Neural progenitor cell (in vitro differentiated cells): Measurements from ENCODE around the gene ADORA1.

Source experiments
- EZH2 ChIP-seq: fragments of 200-600 bp; sonication (generic); IDR thresholded peaks from 2 replicates; pipeline ENCODE4 v1.6.1; 2017; ENCODE audit warnings: antibody characterized with exemption, mild to moderate bottlenecking, moderate library complexity
- EZH2phosphoT487 ChIP-seq: fragments of 200-600 bp; sonication (generic); IDR thresholded peaks from 2 replicates; pipeline ENCODE4 v1.6.1; 2017; ENCODE audit warnings: antibody characterized with exemption
- TF ChIP-seq, protein P1 (sequence below): fragments of 200-600 bp; sonication (generic); IDR thresholded peaks from 2 replicates; pipeline ENCODE4 v1.5.1; 2017; ENCODE audit warnings: antibody characterized with exemption, mild to moderate bottlenecking

DNA sequence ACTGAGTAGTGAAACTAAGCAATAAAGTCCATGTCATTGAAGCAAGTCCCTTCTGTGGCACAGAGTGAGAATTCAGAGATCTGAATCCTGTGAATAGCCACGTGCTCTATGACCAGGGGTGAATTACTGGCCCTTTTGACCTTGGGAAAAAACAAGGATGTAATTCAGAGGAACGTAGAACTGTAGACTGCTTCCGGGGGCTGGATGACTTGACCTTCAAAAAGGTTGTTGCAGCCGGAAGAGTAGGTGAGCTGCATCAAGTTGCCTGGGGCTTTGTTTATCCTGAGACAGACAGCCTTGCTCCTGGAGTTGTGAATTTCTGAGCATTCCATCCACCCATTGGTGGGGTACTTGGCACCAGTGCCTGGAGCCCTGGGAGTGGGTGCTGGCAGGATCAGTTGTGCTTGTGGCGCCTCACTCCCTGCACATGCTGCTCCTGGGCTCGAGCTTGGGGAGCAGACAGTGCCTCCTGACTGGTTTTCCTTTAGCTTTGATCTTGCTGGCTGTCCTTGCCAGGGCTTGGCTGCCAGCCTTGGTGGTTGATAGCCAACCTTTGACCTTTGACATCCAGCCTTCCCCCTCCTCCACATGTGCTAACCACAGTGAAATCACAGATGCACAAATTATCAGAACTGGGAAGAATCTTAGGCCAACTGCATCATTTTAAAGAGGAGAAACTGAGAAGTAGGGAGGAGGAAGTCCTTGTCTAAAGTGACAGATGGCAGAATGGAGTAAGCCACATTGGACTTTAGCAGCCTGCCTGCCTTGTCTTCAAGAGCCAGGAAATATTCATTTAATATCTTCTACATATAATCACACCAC lies 25.5 kb upstream of the ADORA1 start:
- TF ChIP-seq, protein P1, sequence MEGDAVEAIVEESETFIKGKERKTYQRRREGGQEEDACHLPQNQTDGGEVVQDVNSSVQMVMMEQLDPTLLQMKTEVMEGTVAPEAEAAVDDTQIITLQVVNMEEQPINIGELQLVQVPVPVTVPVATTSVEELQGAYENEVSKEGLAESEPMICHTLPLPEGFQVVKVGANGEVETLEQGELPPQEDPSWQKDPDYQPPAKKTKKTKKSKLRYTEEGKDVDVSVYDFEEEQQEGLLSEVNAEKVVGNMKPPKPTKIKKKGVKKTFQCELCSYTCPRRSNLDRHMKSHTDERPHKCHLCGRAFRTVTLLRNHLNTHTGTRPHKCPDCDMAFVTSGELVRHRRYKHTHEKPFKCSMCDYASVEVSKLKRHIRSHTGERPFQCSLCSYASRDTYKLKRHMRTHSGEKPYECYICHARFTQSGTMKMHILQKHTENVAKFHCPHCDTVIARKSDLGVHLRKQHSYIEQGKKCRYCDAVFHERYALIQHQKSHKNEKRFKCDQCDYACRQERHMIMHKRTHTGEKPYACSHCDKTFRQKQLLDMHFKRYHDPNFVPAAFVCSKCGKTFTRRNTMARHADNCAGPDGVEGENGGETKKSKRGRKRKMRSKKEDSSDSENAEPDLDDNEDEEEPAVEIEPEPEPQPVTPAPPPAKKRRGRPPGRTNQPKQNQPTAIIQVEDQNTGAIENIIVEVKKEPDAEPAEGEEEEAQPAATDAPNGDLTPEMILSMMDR, result no peak
- TF ChIP-seq EZH2 (no peak), EZH2phosphoT487 (no peak)
